Inferior parietal cortex (tissue), 1 donor: Measurements from ENCODE around the gene RTTN.
"Not testable (repeated sequence)": the region's sequence is repeated elsewhere in the genome, so short reads cannot be mapped to it uniquely, and the experiment has no call there.

Source experiments
- DNase-seq: peaks from one replicate; pipeline ENCODE4 v3.0.0-alpha.2; 2016; ENCODE audit errors: extremely low spot score

RTTN gene, protein sequence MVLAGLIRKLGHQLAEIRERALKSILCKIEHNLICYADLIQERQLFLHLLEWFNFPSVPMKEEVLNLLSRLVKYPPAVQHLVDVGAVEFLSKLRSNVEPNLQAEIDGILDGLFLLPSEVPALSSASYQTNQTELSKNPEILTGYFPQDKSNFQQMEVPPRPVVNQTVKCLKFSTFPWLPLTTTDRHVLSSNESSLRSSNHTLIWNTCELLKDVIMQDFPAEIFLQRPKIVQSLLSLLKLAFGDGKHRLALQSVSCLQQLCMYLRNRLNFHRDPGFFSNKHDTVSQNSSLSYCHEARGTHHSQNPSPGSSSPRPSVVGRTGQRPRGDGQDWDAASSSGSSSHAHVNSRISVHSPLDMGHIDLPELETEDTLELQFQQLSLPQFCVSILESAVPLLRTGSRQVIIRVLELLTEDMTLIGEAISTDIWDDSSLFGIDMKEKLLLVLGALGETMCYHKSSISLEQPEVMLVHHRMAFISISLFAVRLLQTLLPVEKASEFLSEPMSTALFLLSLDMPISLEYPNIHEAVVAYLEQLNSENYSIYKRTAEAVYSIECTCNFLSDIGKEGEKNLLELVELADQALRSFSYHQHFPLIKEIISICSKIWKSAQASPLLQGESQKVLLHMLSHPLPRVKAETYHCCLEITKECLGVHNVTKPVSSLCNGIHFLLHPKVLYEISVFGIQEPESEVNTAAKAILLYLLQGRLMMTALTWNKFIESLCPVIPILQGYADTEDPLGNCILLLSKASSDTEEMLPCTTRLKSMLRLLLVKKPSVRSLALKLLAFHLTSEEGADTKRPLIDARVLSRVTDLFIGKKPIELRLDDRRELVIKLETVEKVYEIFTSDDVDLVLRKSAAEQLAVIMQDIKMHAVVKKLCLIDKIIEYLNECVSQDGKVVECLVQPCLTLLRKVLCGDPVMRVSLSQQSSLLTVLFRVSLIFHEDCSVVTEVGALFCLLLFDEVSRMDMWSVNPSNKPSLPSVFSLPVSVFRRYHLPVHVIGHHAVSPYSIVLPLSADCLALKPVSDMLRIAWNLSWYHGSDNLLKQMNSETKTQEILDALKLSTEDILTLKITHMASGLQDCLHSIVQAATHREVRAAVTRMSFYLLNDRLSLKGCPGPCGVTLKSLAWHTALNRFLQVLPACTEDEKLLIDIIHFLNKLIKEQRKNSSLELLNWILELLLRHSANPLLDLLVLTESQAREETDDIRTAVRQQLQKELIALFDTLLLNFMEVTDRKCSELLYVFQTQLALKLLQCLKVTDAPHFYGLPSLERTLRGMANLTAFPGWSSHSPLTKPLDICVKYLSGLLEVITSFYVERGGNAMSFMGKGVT (N-terminal part only)

DNA sequence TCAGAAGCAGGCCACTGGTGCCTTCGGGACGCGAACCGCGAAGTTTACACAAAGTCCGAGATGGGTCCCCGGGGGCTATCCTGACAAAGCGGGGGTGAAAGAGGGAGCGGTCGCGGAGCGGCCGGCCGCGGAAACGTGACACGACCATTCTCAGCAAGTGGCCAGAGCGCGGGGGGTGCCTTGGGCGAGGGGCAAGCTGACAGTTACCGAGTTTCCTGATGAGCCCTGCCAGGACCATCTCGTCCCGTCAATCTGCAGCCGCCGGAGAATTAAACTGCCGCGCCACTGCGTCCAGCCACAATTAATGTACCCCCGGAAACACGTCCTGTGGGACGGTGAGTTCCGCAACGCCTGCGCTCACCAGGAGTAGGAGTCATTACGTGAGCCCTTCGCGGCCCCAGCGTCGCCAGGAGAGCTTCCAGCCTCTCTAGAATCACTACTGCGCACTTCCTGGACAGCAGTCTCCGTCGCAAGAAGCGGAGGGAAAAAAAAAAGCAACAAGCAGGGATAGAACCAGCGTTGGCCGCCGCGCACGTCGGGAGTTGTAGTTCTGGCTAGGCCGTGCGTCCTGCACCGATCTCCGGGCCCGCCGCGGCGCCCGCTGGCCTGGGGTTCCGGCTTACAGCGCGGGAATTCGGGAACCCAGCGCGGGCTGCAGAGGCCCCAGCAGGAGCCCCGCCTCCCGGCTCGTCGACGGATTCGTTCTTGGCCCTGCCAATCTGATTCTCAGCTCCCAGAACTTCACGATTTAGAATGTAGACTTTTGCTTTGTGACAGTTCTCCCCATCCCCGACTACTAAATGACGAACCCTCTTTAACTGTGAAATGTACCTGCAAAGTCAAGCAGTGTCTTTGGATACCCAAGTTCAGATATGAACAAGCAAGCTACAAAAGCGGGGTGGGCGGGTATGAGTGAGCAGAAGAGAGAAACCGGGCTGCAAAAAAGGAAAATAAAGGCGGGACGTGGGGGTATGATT is at the start of gene RTTN:
Gene RTTN, minus strand, starts transcription at position 267 of the 977 bp plus-strand sequence. Its CDS starts 29 bp downstream, at position 238.
- peak; percentile 96 for DNase-seq

DNA sequence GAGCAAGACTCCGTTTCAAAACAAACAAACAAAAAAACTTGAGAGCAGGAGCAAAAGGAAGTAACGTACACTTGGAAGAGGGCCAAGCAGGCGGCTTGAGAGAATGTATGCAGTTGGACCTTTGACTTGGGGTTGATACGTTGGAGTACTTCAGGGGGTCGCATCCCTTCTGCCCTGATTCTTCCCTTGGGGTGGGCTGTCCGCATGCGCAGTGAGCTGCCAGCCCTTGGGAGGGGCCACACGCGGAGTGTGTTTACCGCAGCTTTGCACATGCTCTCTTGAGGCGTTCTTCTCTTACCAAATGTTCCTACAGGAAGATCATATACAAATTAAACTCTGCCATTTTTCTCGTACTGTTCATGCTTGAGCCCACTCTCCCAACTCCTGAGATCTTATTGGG is 45.3 kb upstream of the RTTN start:
- DNase-seq, result no peak

DNA sequence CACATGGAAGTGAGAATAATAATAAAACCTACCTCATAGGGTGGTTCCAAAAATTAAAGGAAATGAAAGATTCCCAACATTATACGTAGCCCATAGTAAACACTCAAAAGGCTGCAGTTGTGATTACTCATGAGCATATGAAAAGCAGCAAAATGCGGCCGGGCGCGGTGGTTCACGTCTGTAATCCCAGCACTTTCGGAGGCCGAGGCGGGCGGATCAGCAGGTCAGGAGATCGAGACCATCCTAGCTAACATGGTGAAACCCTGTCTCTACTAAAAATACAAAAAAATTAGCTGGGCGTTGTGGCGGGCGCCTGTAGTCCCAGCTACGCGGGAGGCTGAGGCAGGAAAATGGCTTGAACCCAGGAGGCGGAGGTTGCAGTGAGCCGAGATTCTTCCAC is 44.4 kb upstream of the RTTN start:
- not testable (repeated sequence) for DNase-seq

DNA sequence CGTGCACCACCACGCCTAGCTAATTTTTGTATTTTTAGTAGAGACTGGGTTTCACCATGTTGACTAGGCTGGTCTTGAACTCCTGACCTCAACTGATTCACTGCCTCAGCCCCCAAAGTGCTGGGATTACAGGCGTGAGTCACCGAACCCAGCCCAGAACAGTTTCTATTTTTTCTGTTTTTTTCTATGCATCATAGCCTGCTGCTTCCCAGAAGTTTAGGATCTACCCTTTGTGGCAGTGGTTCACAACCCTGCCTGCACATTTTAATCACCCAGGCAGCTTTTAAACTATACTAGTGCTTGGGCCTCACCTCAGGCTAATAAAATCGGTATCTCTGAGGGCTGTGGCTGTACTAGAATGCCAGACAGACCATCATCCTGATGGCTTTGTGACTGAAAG is 43.6 kb upstream of the RTTN start:
- no peak for DNase-seq

DNA sequence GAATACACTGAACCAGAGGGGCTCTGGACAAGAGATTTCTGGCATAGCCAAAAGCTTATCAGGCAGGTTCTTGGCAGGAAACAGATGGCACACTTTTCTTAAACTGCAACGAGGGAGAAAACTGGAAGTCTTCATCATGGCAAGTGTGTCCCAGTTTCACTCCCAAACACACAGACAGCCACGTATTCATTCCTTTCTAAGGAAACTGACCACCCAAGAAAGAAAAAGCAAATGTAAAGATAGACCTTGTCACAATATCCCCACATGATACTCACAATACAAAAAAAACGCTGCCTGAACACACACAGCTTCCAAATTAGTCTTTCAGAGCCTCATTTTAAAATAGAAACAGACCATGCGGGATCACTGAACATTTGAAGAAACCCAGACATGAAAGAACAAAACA is 40.6 kb upstream of the RTTN start:
- peak; percentile 48 for DNase-seq

DNA sequence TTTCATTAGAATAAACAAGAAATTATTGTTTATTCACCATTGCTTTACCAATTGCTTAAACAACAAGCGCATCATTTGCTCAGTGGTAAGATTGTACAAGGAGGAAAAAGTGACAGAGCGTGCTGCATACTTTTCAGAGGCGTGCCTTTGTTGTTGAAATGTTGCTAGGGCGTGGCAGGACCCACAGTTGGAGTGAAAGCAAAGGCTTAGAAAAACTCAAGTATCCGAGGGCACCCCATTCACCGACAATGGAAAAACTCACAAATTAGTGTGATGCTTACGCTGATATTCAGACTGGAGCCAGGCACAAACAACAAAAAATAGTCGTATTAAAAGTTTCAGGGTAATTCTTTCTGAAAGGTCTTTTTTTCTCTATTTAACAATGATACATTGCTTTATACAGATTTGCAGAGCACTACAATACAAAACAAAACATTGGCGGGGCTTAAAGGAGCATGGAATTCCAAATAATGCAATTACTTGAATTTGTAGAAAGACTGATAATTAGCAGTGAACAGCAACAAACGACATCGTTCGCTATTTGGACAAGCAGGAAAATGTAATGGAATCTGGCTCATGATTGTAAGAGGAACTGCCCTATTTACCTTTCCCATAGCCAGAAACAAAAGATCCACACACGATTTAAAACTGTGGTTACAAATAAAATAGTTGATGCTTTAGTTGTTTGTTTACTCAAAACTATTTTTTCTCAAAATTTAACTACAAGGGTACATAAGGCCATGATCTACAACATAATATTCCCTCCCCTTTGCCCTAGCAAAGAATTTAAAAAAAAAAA is 37.8 kb upstream of the RTTN start:
- no peak for DNase-seq

DNA sequence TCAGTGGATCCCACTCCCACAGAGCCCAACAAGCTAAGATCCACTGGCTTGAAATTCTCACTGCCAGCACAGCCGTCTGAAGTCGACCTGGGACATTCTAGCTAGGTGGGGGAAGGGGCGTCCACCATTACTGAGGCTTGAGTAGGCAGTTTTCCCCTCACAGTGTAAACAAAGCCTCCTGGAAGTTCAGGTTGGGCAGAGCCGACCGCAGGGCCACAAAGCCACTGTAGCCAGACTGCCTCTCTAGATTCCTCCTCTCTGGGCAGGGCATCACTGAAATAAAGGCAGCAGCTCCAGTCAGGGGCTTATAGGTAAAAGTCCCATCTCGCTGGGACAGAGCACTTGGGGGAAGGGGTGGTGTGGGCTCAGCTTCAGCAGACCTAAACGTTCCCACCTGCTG is 31.4 kb upstream of the RTTN start:
- not testable (repeated sequence) for DNase-seq

DNA sequence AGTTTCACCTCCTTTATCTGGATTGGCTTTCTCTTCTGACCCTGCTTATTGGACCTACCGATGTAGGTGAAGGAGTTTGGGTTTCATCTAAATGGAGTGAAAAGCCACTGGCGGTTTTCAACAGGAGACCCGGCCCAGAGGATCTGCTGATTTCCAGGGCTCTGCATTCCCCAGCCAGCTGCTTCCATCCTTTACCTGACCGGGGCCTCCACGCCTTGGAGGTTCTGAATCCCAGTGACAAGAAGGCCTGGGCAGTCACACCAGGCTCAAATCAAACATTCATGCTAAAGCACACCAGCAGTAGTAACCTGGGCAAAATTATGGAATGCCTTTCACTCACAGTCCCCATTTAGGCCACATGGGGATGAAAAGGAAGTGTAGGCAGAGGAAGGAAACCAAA is 30.0 kb upstream of the RTTN start:
- no peak for DNase-seq

DNA sequence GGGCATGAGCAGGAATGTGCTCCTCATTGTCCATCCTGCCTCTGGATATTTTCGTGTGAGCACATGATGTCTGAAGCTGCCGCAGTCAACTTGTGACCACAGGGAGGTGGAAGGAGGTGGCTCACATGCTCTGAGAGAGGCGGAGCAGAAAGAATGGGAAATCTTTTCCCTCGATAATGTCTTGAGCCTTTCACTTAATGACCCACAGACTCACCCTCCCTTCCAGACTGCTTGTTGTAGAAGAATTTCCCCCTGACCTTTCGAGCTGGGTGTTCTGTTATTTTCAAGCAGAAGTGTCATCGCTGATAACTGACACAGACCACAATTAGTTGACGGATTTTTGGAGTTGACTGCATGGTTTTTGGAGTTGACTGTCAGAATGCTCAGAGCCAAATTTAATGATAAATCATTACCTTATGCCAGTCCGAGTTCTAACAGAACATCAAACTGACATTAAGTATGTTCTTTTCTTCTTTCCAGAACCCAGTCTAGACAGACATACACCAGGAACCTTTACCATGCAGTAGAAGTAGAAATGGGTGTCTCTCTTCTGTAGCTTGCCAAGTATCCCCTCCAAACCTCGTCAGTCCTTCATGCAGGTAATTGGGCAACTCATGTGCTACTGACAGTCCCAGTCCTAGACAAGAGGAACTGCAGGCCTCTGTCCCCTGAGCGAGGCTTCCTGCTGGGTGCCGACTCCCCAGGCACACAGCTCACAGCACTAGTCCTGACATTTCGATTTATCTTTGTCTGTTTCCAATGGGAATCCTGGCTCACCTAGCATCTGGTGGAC is 29.4 kb upstream of the RTTN start:
- DNase-seq, result no peak

DNA sequence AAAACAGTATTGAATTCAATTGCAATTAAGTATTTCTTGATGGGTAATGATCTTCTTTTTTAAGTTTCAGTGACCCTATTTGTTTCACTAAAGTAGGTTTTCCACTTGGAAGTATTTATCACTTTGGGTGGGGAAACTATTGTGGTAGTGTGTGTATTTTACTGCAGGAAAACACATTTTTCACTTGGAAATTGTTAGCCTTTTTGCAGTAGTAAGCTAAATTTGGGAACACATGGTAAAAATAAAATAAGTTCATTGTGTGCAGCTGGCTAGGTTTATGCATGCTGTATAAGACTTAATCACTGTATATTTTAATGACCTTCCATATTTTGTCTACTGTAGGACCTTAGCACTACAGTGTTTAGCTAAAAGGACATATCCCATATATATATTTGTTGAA is 28.5 kb upstream of the RTTN start:
- no peak for DNase-seq

DNA sequence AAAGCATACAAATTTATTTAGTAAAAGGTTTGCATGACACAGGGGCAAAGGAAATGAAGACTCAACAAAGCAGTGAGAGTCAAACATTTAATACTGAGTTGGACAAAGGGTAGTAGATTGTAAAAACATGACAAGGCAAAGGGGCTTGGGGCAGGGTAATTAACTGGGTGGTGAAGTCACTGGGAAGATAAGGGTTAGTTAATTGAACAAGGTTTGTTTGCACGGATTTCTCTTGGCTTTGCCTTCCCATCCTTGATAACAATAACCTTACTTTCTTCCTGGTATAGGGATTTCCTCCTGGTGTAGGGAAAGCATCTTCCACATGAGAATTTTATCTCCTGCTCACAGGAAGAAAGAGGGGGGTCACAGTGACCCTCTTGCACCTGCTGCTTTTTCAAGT is 26.8 kb upstream of the RTTN start:
- no peak for DNase-seq

DNA sequence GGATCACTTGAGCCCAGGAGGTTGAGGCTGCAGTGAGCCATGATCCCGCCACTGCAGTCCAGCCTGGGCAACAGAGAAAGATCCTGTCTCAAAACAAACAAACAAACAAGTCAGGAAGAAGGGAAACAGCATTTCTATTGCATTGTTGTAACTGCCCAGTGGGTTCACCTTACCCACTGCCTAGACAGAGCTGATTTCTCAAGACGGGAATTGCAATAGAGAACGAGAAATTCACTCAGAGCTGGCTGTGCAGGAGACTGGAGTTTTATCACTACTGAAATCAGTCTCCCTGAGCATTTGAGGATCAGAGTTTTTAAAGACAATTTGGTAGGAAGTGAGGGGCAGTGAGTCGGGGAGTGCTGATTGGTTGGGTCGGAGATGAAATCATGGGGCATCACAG is 24.2 kb upstream of the RTTN start:
- no peak for DNase-seq

DNA sequence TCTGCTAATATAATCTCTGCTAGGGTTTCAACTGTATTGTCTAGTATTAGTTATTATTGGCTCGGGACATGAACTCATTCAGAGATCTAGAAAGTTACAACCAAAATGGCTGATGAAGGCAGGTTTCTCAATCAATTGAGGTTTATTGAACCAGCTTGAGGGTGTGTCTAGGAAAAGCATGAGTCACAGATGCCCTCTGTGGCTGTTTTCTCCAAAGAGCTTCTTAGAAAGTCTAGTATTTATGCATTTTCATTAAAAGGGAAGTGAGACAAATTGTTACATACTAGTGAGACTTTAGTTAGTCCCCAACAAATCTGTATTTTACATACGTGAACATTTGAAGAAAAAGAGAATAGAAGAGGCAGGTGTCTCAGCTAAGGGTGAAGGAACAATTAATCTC is 23.0 kb upstream of the RTTN start:
- DNase-seq, result no peak

DNA sequence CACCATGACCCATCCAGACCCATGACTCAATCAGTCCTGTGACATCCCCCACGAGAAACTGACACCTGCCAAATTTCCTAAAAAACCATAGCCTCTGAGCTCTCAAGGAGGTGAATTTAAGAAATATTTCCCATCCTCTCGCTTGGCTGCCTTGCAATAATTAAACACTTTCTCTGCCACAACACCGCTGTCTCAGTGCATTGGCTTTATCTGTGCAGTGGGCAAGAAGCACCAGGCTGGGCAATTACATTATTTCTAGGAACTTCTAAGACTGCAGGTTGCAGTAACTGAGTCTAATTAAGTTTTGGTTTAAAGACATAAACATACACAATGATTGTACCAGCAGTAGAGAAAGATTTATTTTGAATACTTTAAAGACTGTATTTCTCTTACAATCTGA is 22.0 kb upstream of the RTTN start:
- DNase-seq, result no peak

DNA sequence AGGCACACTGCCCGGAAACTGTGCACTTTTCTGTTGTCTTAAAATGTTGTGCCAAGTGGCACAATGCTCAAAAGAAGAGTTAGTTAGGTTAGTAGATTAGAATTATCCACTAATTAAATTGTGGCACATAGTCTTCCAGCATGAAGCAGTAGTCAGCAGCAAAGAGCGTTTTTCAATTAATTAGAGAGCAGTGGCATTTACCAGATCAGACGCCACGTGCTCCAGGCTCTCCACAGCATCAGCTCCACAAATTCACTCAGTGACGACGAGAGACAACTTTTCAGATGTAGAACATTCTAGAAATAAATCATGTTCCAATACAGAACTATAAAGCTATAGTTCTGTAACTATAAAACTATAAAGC is 16.4 kb upstream of the RTTN start:
- DNase-seq, result no peak

DNA sequence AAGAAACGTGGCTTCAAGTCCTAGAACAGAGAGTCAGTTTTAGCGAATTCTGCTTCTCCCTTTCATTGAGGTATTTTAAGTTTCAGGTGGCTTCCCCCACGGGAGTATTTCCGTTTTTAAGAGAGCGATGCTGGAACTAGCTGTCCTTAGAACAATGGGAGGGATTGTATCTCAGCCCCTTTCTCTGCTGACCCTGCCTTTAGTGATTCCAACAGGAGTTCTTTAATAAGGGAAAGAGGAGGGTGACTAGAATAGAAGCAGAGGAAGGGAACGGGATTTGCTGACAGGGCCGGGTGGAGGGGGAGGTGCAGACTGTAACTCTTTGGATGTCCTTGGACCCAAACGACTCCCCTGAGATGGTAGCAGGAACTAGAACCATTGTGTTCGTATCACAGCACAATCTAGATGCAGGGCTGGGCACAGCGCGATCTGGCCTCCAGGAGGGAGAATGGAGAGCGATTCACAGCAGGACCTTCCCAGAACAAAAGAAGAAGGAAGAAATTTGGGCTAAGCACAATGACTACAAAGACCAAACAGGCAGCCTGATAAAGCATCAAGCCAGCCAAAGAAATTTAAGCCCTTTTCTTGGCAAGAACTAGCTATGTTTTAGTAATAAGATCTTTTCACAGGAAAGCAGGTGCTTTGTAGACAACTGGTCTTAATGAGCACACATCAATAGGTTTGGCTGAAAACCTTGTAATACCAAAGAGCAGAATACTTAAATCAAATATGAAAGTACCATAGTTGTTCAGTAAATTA is 15.8 kb upstream of the RTTN start:
- DNase-seq, result peak; percentile 30

DNA sequence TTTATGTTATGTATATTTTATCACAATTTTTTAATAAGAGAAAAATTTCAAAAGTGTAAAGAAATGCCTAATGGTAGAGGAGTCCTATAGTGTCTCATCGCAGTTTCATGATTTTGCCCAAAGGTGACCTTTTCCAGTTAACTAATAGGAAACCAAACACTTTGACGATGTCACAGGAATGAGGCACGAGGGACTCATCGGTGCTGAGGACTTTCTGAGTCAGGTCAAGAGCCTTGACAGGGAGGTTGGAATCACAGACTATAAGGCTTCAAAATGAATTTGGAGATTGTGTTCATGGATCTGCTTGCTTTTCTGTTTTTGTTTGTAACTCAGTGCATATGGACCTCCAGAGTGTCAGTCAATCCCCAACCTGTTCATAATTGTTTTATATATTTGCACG is 15.1 kb upstream of the RTTN start:
- DNase-seq, result no peak

DNA sequence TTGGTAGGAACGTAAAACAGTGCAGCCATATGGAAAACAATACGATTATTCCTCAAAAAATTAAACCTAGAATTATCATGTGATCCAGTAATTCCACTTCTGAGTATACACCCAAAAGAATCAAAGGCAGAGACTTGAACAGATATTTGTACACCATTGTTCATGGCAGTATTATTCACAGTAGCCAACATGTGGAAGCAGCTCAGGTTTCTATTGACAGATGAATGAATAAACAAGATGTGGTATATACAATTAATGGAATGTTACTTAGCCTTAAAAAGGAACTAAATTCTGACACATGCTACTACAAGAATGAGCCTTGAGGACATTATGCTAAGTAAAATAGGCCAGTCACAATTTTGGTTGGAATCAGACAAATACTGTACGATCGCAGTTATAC is 14.2 kb upstream of the RTTN start:
- no peak for DNase-seq

DNA sequence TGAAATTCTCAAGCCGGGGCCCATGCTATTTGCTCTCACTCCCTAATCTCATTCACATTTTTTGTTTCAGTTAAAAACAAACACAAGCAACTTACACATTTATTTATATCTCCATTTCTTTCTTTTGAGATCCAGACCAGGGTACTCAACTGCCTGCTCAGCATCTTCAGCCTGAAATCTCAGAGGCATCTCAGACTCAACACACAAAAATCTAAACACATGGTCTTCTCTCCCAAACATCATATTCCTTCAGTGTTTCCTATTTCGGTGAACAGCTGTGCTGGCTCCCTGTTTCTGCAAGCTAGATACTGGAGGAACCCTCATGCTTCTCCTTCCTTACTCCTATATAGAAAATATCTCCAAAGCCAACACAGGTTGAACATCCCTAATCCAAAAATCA is 11.3 kb upstream of the RTTN start:
- no peak for DNase-seq
